Brain pericyte (primary cell): ENCODE measurements around the gene EBPL.
"Not testable (repeated sequence)": the region's sequence is repeated elsewhere in the genome, so short reads cannot be mapped to it uniquely, and the experiment has no call there.

Experiments used
- DNase-seq: peaks from one replicate; pipeline ENCODE4 v3.0.0-alpha.2; 2012; ENCODE audit warnings: low read depth, low spot score

EBPL gene

GRCh38 chr13:49635599-49636433 is 55.5 kb downstream of the EBPL start:
- DNase-seq = no peak

GRCh38 chr13:49633710-49634109 is 57.6 kb downstream of the EBPL start:
- no peak for DNase-seq

GRCh38 chr13:49632156-49632555 is 59.1 kb downstream of the EBPL start:
- DNase-seq = no peak

GRCh38 chr13:49630580-49630979 is 60.7 kb downstream of the EBPL start:
- no peak for DNase-seq

DNA sequence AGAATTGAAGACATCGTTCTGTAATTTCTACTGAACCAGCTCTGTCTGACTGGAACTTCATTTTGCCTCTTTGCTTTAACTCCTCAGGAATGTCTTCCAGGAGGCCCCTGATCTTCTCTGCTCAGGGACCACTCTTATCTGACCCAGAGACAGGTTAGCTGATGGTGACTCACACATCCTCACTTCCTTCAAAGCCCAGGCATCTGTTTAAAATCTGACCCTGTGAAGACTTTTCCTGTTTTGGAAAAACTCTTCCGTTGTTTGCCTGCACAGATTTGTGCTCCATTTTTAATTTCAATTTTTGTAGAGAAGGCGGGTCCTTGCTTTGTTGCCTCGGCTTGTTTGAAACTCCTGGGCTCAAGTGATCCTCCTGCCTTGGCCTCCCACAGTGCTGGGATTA is 61.3 kb downstream of the EBPL start:
- DNase-seq = no peak

- no peak for DNase-seq
Measured at GRCh38 chr13:49629196-49629938, 61.9 kb downstream of the EBPL start.

- DNase-seq = no peak
Measured at GRCh38 chr13:49627831-49628652, 63.2 kb downstream of the EBPL start, which contains the start of gene ARL11. TSS of gene ARL11 (plus strand) at chr13:49628507. CDS start at chr13:49630448, 1,941 bp downstream.

DNA sequence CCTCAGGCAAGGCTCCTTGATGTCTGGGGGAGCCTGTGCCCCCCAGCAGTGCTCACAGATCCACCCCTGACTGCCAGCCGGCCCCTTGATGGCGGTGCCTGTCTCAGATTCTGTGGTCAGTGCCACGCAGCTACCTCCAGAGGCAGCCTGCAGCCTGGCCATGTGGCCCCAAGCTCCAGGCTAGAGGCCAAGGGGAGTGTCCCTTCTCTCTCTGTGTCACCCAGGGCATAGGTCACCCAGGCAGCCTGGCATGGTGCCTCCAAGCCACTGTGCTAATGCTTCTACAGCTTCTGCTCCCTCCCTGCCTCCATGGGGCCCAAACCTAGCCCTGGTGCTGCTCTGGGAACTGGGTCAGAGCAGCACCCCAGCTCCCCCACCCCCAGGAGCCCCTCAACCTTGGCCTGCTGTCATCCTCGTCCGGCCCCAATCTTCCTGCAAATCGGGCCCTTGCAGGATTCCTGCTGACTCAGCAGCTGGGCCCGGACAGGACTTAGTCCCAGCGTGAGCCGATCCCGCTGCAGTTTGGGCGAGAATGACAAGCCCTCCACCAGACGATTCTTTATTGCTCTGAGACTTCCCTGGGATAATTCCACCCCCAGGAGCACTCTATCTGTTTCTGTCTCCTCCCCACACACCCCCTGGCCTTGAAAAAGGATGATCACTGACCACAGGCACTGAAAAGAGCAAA is 65.8 kb downstream of the EBPL start:
- no peak for DNase-seq

- no peak for DNase-seq
Measured at GRCh38 chr13:49624229-49624628, 67.1 kb downstream of the EBPL start.

- DNase-seq = no peak
Measured at GRCh38 chr13:49622174-49622946, 68.9 kb downstream of the EBPL start.

- DNase-seq = no peak
Measured at GRCh38 chr13:49620170-49620621, 71.1 kb downstream of the EBPL start.

GRCh38 chr13:49616676-49617065 is 74.6 kb downstream of the EBPL start:
- no peak for DNase-seq

DNA sequence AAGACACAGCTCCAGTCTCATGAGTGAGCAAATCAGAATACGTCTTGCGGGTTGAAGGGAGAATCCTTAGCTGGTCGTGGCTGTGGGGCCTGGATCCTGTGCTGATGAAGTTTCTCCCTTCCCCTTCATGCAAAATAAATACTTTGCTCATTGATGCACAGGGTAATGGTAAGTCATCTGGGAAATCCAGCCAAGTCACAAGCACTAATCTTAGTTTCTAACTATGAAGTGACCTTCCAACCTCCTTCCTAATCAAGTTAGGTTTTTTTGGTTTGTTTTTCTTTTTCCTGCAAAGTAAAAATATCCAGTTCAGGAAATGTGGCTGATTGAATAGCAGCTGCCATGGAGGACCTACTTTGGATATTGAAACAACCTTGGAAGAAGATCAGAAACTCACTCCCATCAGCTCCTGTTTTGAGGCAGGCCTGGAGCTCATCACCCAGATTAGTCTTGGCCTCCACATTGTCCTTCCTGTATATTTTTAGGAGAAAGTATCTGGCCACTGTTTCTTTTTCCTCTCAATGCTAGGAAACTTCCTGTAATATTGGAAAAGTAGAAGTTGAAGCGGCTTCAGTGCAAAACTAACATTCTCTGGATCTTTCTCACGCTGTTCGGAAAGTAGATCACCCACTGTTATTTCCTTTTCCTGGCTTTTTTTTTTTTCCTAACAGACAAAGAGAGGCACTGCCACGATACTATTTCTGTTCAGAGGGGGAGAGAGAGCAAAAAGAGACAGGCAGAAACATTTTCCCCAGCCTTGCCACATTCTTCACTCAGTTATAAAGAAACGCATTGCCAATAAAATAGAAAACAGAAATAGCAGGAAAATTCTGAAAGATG is 75.2 kb downstream of the EBPL start:
- no peak for DNase-seq

GRCh38 chr13:49612042-49612441 is 79.2 kb downstream of the EBPL start:
- not testable (repeated sequence) for DNase-seq
